PC-3 (cell line): ENCODE measurements around the gene MSH2. TPM values are rescaled to one million over a fixed set of nuclear protein-coding genes. Genes with fewer than 3 reads are reported as not detected.
"Not testable (repeated sequence)": the region's sequence is repeated elsewhere in the genome, so short reads cannot be mapped to it uniquely, and the experiment has no call there.

Experiments used
- ATAC-seq: fragments of 200-7000 bp; cut with Tn5 transposase; 2 replicates; pipeline ENCODE4 v1.9.1; 2020; ENCODE audit warnings: mild to moderate bottlenecking, moderate library complexity
- BruUV-seq: library from RNA; stranded (reverse); fragments of 400-500 nt; replicated peaks from 2 replicates; lab custom pipeline; 2021; lab: Mats Ljungman, UMichigan
- CTCF ChIA-PET: fragments of 300-600 bp; sonication (Branson Sonifier 250); formaldehyde crosslinking; loops from one replicate; lab custom pipeline; 2022; ENCODE audit warnings: antibody characterized with exemption; lab: Charles Lee
- POLR2A ChIA-PET: fragments of 300-600 bp; sonication (Branson Sonifier 250); formaldehyde crosslinking; loops from one replicate; lab custom pipeline; 2022; ENCODE audit warnings: antibody characterized with exemption; ENCODE audit not compliant: unreplicated experiment; lab: Charles Lee
- DNase-seq: peaks from one replicate; pipeline ENCODE4 v3.0.0-alpha.2; 2015
- H2AFZ ChIP-seq: fragments of 300-600 bp; sonication (generic); 2 replicates; pipeline ENCODE4 v1.6.0; 2016; ENCODE audit warnings: antibody characterized with exemption, low read length
- H3F3A ChIP-seq: fragments of 300-600 bp; sonication (generic); one replicate; pipeline ENCODE4 v1.6.0; 2017; ENCODE audit warnings: antibody characterized with exemption, low read length, control low read depth, mild to moderate bottlenecking; ENCODE audit not compliant: unreplicated experiment
- H3K27ac ChIP-seq: fragments of 300-600 bp; sonication (generic); 2 replicates; pipeline ENCODE4 v1.5.1; 2016; ENCODE audit warnings: mild to moderate bottlenecking, low read length
- H3K27me3 ChIP-seq: fragments of 300-600 bp; sonication (generic); 2 replicates; pipeline ENCODE4 v1.6.1; 2016; ENCODE audit warnings: low read length, mixed read lengths
- H3K36me3 ChIP-seq: fragments of 300-600 bp; sonication (generic); 2 replicates; pipeline ENCODE4 v1.6.1; 2016; ENCODE audit warnings: low read depth, mixed run types, low read length, mixed read lengths
- H3K4me1 ChIP-seq: fragments of 300-600 bp; sonication (generic); 2 replicates; pipeline ENCODE4 v1.5.1; 2016; ENCODE audit warnings: low read length; ENCODE audit not compliant: insufficient read depth
- H3K4me2 ChIP-seq: fragments of 300-600 bp; sonication (generic); 2 replicates; pipeline ENCODE4 v1.6.0; 2016; ENCODE audit warnings: low read length
- H3K4me3 ChIP-seq: fragments of 300-600 bp; sonication (generic); 2 replicates; pipeline ENCODE4 v1.5.1; 2016; ENCODE audit warnings: mild to moderate bottlenecking, low read length, mixed read lengths
- H3K79me2 ChIP-seq: fragments of 300-600 bp; sonication (generic); 2 replicates; pipeline ENCODE4 v1.6.1; 2017; ENCODE audit warnings: low read length, mixed read lengths
- H3K9ac ChIP-seq: fragments of 300-600 bp; sonication (generic); 2 replicates; pipeline ENCODE4 v1.6.0; 2016; ENCODE audit warnings: mild to moderate bottlenecking, low read length
- H3K9me2 ChIP-seq: fragments of 300-600 bp; sonication (generic); replicated peaks from 2 replicates; pipeline ENCODE4 v1.6.1; 2016; ENCODE audit warnings: mixed run types, low read length, mixed read lengths
- H3K9me3 ChIP-seq: fragments of 300-600 bp; sonication (generic); 2 replicates; pipeline ENCODE4 v1.6.1; 2016; ENCODE audit warnings: low read length, mixed read lengths
- H4K20me1 ChIP-seq: fragments of 300-600 bp; sonication (generic); 2 replicates; pipeline ENCODE4 v1.6.1; 2016; ENCODE audit warnings: low read length, mixed read lengths
- EZH2 ChIP-seq: fragments of 300-600 bp; sonication (generic); IDR thresholded peaks from one replicate; pipeline ENCODE4 v1.6.1; 2017; ENCODE audit warnings: antibody characterized with exemption, mild to moderate bottlenecking, low read length; ENCODE audit not compliant: unreplicated experiment
- EZH2phosphoT487 ChIP-seq: fragments of 300-600 bp; sonication (generic); IDR thresholded peaks from 2 replicates; pipeline ENCODE4 v1.6.1; 2018; ENCODE audit warnings: mild to moderate bottlenecking, antibody characterized with exemption, low read length, borderline replicate concordance
- intact Hi-C: fragments of 100-400 bp; cut with micrococcal nuclease; formaldehyde crosslinking; loops from 2 replicates; pipeline ENCODE4 v1.9.0; 2023
- total RNA-seq: library from RNA; depleted of rRNA; stranded (reverse); fragments of >200 nt; gene quantifications from 2 replicates; pipeline ENCODE4 v1.2.3, GENCODE V29; 2014
- TF ChIP-seq, protein P1 (sequence below): fragments of 300-600 bp; sonication (generic); conservative IDR thresholded peaks from 2 replicates; pipeline ENCODE4 v1.5.1; 2017; ENCODE audit warnings: antibody characterized with exemption, low read depth, mild to moderate bottlenecking, low read length

The MSH2 gene
- total RNA-seq, 1 experiment from 2014 or later: 70.7 TPM

DNA sequence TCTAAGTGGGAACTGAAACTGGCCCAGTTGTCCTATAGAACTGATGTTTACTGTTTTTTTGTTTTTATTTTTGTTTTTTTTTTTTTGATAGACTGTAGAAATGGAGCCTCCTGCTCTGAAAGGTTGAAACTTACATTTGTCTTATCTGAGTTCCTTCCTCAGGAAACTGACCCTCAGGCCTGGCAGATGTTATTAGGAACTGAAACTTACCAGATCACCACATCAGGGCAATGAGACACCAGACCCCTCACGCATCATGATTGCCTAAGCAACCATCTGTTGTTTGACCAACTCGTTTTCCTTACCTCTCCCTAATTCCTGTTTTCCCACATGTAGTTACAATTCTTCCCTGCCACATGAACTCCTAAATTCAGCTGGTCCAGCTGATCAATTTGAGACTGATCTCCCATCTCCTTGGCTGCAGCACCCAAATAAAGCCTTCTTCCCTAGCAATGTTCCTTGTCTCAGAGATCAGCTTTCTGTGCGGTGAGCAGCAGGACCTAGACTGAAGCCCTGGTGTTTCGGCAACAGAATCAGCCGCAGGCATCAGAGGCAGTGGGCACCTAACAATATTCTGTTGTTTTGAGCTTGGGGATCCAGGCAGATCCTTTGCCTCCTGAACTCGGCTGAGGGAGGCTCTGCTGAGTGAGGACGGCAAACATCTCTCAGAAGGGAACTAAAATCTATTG lies 96.8 kb downstream of the MSH2 start:
- no peak overlapping the region for H3K4me2 ChIP-seq
- no peak overlapping the region for H2AFZ ChIP-seq
- H3K9ac ChIP-seq: no peak overlapping the region
- H3K9me3 ChIP-seq: peaks cover 6% of the 10 kb centered on the region; the same call in 1 of the 2 replicates
- 0 out of 2 replicates have a peak, but pooled peaks cover 6% of the 10 kb centered on the region for H3K36me3 ChIP-seq
- no peaks in the 10 kb centered on the region for H3K79me2 ChIP-seq
- peaks cover 13% of the 10 kb centered on the region for H3K4me1 ChIP-seq
- CTCF ChIA-PET: no interaction called here
- no TSS peak for BruUV-seq
- intact Hi-C loops: no loop called here
- H3F3A ChIP-seq: no peaks in the 10 kb centered on the region
- H3K4me3 ChIP-seq: no peak overlapping the region
- no peaks in the 10 kb centered on the region for H4K20me1 ChIP-seq
- no peaks in the 10 kb centered on the region for H3K9me2 ChIP-seq
- ATAC-seq: no peak
- no peak for DNase-seq
- H3K27ac ChIP-seq: no peak overlapping the region
- POLR2A ChIA-PET: interaction anchor here (0.6 kb wide), 1 partner anchor 283 kb away, joined by 4 read pairs; the partner anchor contains the start of gene MSH6
- H3K27me3 ChIP-seq: no peaks in the 10 kb centered on the region
- TF ChIP-seq, protein P1, sequence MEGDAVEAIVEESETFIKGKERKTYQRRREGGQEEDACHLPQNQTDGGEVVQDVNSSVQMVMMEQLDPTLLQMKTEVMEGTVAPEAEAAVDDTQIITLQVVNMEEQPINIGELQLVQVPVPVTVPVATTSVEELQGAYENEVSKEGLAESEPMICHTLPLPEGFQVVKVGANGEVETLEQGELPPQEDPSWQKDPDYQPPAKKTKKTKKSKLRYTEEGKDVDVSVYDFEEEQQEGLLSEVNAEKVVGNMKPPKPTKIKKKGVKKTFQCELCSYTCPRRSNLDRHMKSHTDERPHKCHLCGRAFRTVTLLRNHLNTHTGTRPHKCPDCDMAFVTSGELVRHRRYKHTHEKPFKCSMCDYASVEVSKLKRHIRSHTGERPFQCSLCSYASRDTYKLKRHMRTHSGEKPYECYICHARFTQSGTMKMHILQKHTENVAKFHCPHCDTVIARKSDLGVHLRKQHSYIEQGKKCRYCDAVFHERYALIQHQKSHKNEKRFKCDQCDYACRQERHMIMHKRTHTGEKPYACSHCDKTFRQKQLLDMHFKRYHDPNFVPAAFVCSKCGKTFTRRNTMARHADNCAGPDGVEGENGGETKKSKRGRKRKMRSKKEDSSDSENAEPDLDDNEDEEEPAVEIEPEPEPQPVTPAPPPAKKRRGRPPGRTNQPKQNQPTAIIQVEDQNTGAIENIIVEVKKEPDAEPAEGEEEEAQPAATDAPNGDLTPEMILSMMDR: no peak

GRCh38 chr2:47501374-47502200 lies 98.6 kb downstream of the MSH2 start:
- peak overlapping the region; percentile 13; the same call in 1 of the 2 replicates for H3K4me2 ChIP-seq
- peak overlapping the region; percentile 46; the same call in 1 of the 2 replicates for H3K9ac ChIP-seq
- intact Hi-C loops: no loop called here
- no peaks in the 10 kb centered on the region for H3K79me2 ChIP-seq
- 0 out of 2 replicates have a peak, but pooled peaks cover 6% of the 10 kb centered on the region for H3K36me3 ChIP-seq
- peak; percentile 92 for ATAC-seq
- H2AFZ ChIP-seq: no peak overlapping the region
- H3K9me2 ChIP-seq: no peaks in the 10 kb centered on the region
- H3K27me3 ChIP-seq: no peaks in the 10 kb centered on the region
- peaks cover 6% of the 10 kb centered on the region; the same call in 1 of the 2 replicates for H3K9me3 ChIP-seq
- ChIA-PET POLR2A (interaction anchor here (0.5 to 0.6 kb wide), 2 partner anchors 33 to 138 kb away, joined by 3 to 42 read pairs; no protein-coding TSS in a partner anchor), CTCF (no interaction called here)
- no peak overlapping the region for H3K4me3 ChIP-seq
- TF ChIP-seq EZH2phosphoT487 (no peak), EZH2 (no peak)
- no TSS peak for BruUV-seq
- DNase-seq: peak; percentile 63
- H4K20me1 ChIP-seq: no peaks in the 10 kb centered on the region
- peak overlapping the region; percentile 77 for H3K27ac ChIP-seq
- peaks cover 13% of the 10 kb centered on the region for H3K4me1 ChIP-seq
- no peaks in the 10 kb centered on the region for H3F3A ChIP-seq

DNA sequence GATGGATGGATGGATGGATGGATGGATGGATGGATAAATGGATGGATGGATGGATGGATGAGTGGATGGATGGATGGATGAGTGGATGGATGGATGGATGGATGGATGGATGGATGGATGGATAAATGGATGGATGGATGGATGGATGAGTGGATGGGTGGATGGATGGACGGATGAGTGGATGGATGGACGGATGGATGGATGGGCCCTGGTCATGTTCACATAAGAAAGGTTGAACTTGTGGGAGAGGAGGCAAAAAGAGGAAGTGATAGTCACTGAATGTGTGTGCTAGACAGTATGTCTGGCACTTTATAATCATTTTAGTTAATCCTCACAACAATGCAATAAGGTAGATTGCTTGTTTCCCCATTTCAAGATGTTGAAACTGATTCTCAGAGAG lies 99.5 kb downstream of the MSH2 start:
- peaks cover 13% of the 10 kb centered on the region for H3K4me1 ChIP-seq
- H3K79me2 ChIP-seq, CTCF ChIA-PET, H3K36me3 ChIP-seq, H3K4me3 ChIP-seq, H4K20me1 ChIP-seq, H2AFZ ChIP-seq, H3K9me2 ChIP-seq, intact Hi-C loops, ATAC-seq, POLR2A ChIA-PET, H3K9ac ChIP-seq, H3K27me3 ChIP-seq, H3F3A ChIP-seq, BruUV-seq, H3K9me3 ChIP-seq, DNase-seq, H3K4me2 ChIP-seq: not testable (repeated sequence)
- peak overlapping the region; percentile 77 for H3K27ac ChIP-seq
